ENCODE measurements around the gene ORC5.

The ORC5 gene

GRCh38 chr7:104111271-104111670 is 96.5 kb downstream of the ORC5 start:
- WGBS, 2 experiments = 91 to 93% methylated on average over 2 of the region's 2 CpGs
- no peaks in the 10 kb centered on the region for H3K4me1 ChIP-seq (ENCODE audit: control insufficient read depth, insufficient read depth, low read length)
- H3K27ac ChIP-seq (ENCODE audit: insufficient read depth, low read depth, low read length, poor library complexity, severe bottlenecking) = no peak overlapping the region
- no peaks in the 10 kb centered on the region for H3K27me3 ChIP-seq (ENCODE audit: control insufficient read depth, insufficient read depth, low read length, poor library complexity, severe bottlenecking)
- no peaks in the 10 kb centered on the region for H3K9me3 ChIP-seq (ENCODE audit: control insufficient read depth, low read length)
- no peaks in the 10 kb centered on the region for H3K36me3 ChIP-seq (ENCODE audit: control insufficient read depth, insufficient read depth, low read length)
- no peak overlapping the region for H3K4me3 ChIP-seq (ENCODE audit: insufficient read depth, low read depth, low read length)

GRCh38 chr7:104106108-104106905 is 101.5 kb downstream of the ORC5 start:
- 92 to 95% methylated on average over 2 to 3 of the region's 3 CpGs for WGBS, 2 experiments
- no peak overlapping the region for H3K27ac ChIP-seq (ENCODE audit: insufficient read depth, low read depth, low read length, poor library complexity, severe bottlenecking)

DNA sequence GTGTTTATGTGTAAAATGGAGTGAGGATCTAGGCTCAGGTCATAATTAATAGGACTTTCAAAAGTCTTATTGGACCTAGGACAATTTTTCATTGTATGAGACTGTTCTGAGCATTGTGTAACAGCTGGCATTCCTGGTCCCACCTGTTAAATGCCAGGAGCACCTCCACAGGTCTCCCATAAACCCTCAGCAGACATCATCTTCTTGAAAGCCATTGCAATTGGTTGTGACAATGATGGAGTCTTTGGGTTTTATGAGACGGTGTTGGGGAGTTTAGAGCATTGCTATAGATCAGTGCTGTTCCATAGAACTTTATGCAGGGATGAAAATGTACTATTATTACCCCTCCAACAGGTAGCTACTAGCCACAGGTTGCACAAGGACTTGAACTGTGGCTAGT is 108.9 kb downstream of the ORC5 start:
- WGBS, 2 experiments = 93 to 100% methylated on average over 1 of the region's 1 CpG
- H3K27me3 ChIP-seq (ENCODE audit: control insufficient read depth, insufficient read depth, low read length, poor library complexity, severe bottlenecking) = no peaks in the 10 kb centered on the region

More at GRCh38 chr7:104106108-104106905, 101.5 kb downstream of the ORC5 start:
- Histone ChIP-seq H3K36me3 (ENCODE audit: control insufficient read depth, insufficient read depth, low read length) (no peaks in the 10 kb centered on the region), H3K4me1 (ENCODE audit: control insufficient read depth, insufficient read depth, low read length) (no peaks in the 10 kb centered on the region), H3K27me3 (ENCODE audit: control insufficient read depth, insufficient read depth, low read length, poor library complexity, severe bottlenecking) (no peaks in the 10 kb centered on the region), H3K4me3 (ENCODE audit: insufficient read depth, low read depth, low read length) (no peak overlapping the region), H3K9me3 (ENCODE audit: control insufficient read depth, low read length) (no peaks in the 10 kb centered on the region)

GRCh38 chr7:104096683-104097082 is 111.1 kb downstream of the ORC5 start:
- H3K36me3 ChIP-seq (ENCODE audit: control insufficient read depth, insufficient read depth, low read length) = no peaks in the 10 kb centered on the region
- H3K9me3 ChIP-seq (ENCODE audit: control insufficient read depth, low read length) = no peaks in the 10 kb centered on the region
- no peak overlapping the region for H3K27ac ChIP-seq (ENCODE audit: insufficient read depth, low read depth, low read length, poor library complexity, severe bottlenecking)
- no peaks in the 10 kb centered on the region for H3K4me1 ChIP-seq (ENCODE audit: control insufficient read depth, insufficient read depth, low read length)
- WGBS, 2 experiments = 68 to 73% methylated on average over 4 to 5 of the region's 6 CpGs
- no peaks in the 10 kb centered on the region for H3K27me3 ChIP-seq (ENCODE audit: control insufficient read depth, insufficient read depth, low read length, poor library complexity, severe bottlenecking)
- H3K4me3 ChIP-seq (ENCODE audit: insufficient read depth, low read depth, low read length) = no peak overlapping the region

More for the DNA sequence above, 108.9 kb downstream of the ORC5 start:
- no peak overlapping the region for H3K27ac ChIP-seq (ENCODE audit: insufficient read depth, low read depth, low read length, poor library complexity, severe bottlenecking)
- H3K9me3 ChIP-seq (ENCODE audit: control insufficient read depth, low read length) = no peaks in the 10 kb centered on the region
- H3K36me3 ChIP-seq (ENCODE audit: control insufficient read depth, insufficient read depth, low read length) = no peaks in the 10 kb centered on the region
- H3K4me3 ChIP-seq (ENCODE audit: insufficient read depth, low read depth, low read length) = no peak overlapping the region
- no peaks in the 10 kb centered on the region for H3K4me1 ChIP-seq (ENCODE audit: control insufficient read depth, insufficient read depth, low read length)

DNA sequence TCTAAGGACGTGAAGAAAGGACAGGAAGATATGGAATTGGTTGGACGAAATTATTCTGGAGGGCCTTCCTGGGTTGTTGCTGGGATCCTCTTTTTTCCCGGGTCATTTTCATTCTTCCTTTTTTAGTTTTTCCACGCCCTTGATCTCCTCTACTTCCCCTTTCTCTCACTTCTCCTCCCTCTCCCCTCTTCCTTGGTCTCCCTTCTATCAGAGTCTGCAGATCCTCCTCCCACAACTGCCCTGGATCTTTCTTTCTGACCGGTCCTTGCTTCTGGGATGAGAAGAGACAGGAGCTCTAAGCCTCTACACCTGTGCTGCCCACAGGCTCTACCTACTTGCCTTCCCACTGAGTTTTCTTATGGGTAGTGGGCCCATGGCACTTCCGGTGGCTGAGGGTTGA is 114.7 kb downstream of the ORC5 start:
- 92 to 97% methylated on average over 6 of the region's 6 CpGs for WGBS, 2 experiments
- no peak overlapping the region for H3K27ac ChIP-seq (ENCODE audit: insufficient read depth, low read depth, low read length, poor library complexity, severe bottlenecking)
- no peaks in the 10 kb centered on the region for H3K9me3 ChIP-seq (ENCODE audit: control insufficient read depth, low read length)
- no peak overlapping the region for H3K4me3 ChIP-seq (ENCODE audit: insufficient read depth, low read depth, low read length)
- H3K36me3 ChIP-seq (ENCODE audit: control insufficient read depth, insufficient read depth, low read length) = no peaks in the 10 kb centered on the region
- H3K4me1 ChIP-seq (ENCODE audit: control insufficient read depth, insufficient read depth, low read length) = no peaks in the 10 kb centered on the region
- H3K27me3 ChIP-seq (ENCODE audit: control insufficient read depth, insufficient read depth, low read length, poor library complexity, severe bottlenecking) = no peaks in the 10 kb centered on the region

GRCh38 chr7:104091242-104091641 is 116.6 kb downstream of the ORC5 start:
- Histone ChIP-seq H3K4me1 (ENCODE audit: control insufficient read depth, insufficient read depth, low read length) (no peaks in the 10 kb centered on the region), H3K4me3 (ENCODE audit: insufficient read depth, low read depth, low read length) (no peak overlapping the region), H3K27ac (ENCODE audit: insufficient read depth, low read depth, low read length, poor library complexity, severe bottlenecking) (no peak overlapping the region), H3K9me3 (ENCODE audit: control insufficient read depth, low read length) (no peaks in the 10 kb centered on the region), H3K27me3 (ENCODE audit: control insufficient read depth, insufficient read depth, low read length, poor library complexity, severe bottlenecking) (no peaks in the 10 kb centered on the region), H3K36me3 (ENCODE audit: control insufficient read depth, insufficient read depth, low read length) (no peaks in the 10 kb centered on the region)
- WGBS, 2 experiments = 92 to 93% methylated on average over 4 of the region's 4 CpGs

- H3K4me1 ChIP-seq (ENCODE audit: control insufficient read depth, insufficient read depth, low read length) = no peaks in the 10 kb centered on the region
- no peaks in the 10 kb centered on the region for H3K9me3 ChIP-seq (ENCODE audit: control insufficient read depth, low read length)
- no peaks in the 10 kb centered on the region for H3K36me3 ChIP-seq (ENCODE audit: control insufficient read depth, insufficient read depth, low read length)
- no peak overlapping the region for H3K4me3 ChIP-seq (ENCODE audit: insufficient read depth, low read depth, low read length)
- H3K27ac ChIP-seq (ENCODE audit: insufficient read depth, low read depth, low read length, poor library complexity, severe bottlenecking) = no peak overlapping the region
- no peaks in the 10 kb centered on the region for H3K27me3 ChIP-seq (ENCODE audit: control insufficient read depth, insufficient read depth, low read length, poor library complexity, severe bottlenecking)
- WGBS, 2 experiments = 49 to 72% methylated on average over 3 of the region's 3 CpGs
Measured at GRCh38 chr7:104089612-104090011, 118.2 kb downstream of the ORC5 start.

DNA sequence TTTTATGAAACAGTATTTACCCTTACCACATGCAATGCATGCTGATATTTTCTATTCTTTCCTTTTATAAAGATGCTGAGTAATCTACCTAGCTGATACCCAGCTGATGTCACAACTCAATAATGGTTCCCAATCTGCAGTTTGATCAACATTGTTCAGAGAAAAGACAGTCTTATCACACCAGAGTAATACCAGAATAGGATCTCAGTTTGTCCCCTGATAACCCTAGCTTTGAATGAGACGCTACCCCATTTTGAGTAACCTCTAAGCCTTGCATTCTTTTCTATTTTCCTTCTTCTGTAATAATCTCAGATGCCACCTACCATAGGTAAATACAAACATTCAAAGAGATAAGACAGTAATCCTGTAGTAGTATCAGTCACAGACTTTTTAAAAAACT is 118.8 kb downstream of the ORC5 start:
- Histone ChIP-seq H3K27me3 (ENCODE audit: control insufficient read depth, insufficient read depth, low read length, poor library complexity, severe bottlenecking) (no peaks in the 10 kb centered on the region), H3K4me1 (ENCODE audit: control insufficient read depth, insufficient read depth, low read length) (no peaks in the 10 kb centered on the region), H3K4me3 (ENCODE audit: insufficient read depth, low read depth, low read length) (no peak overlapping the region), H3K27ac (ENCODE audit: insufficient read depth, low read depth, low read length, poor library complexity, severe bottlenecking) (no peak overlapping the region), H3K36me3 (ENCODE audit: control insufficient read depth, insufficient read depth, low read length) (no peaks in the 10 kb centered on the region), H3K9me3 (ENCODE audit: control insufficient read depth, low read length) (no peaks in the 10 kb centered on the region)
- 88 to 100% methylated on average over 1 of the region's 1 CpG for WGBS, 2 experiments

All from ectodermal cell (in vitro differentiated cells).